WTC11 (cell line): ENCODE measurements around the gene GALNT9. TPM values are rescaled to one million over a fixed set of nuclear protein-coding genes. Genes with fewer than 3 reads are reported as not detected.
A peak's percentile ranks its signal among the peaks of the same experiment; 100 is the strongest.

Experiments used
- ATAC-seq: fragments of 200-7000 bp; cut with Tn5 transposase; 2 replicates; pipeline ENCODE4 v1.10.0; 2021; ENCODE audit warnings: mild to moderate bottlenecking, moderate library complexity
- CTCF ChIA-PET: fragments of 300-600 bp; sonication (Branson Sonifier 250); formaldehyde crosslinking; loops from one replicate; lab custom pipeline; 2021; ENCODE audit warnings: antibody characterized with exemption; lab: Charles Lee
- POLR2A ChIA-PET: fragments of 350-600 bp; sonication (Branson Sonifier 250); formaldehyde crosslinking; loops from one replicate; lab custom pipeline; 2021; ENCODE audit warnings: antibody characterized with exemption; lab: Charles Lee
- DNase-seq: peaks from one replicate; pipeline ENCODE4 v3.0.0; 2021; ENCODE audit warnings: low spot score
- H3K27ac Mint-ChIP-seq: 2 replicates; pipeline ENCODE4 v1.8.0; 2021; ENCODE audit warnings: mixed read lengths
- H3K27me3 Mint-ChIP-seq: 2 replicates; pipeline ENCODE4 v1.8.0; 2021; ENCODE audit warnings: low read depth, mild to moderate bottlenecking, moderate library complexity, mixed read lengths
- H3K36me3 Mint-ChIP-seq: 2 replicates; pipeline ENCODE4 v1.8.0; 2021; ENCODE audit warnings: mixed read lengths
- H3K4me1 Mint-ChIP-seq: 2 replicates; pipeline ENCODE4 v1.8.0; 2022; ENCODE audit warnings: mixed read lengths
- H3K4me3 Mint-ChIP-seq: 2 replicates; pipeline ENCODE4 v1.8.0; 2021; ENCODE audit warnings: mild to moderate bottlenecking, moderate library complexity, mixed read lengths
- H3K9me3 Mint-ChIP-seq: 2 replicates; pipeline ENCODE4 v1.8.0; 2021; ENCODE audit warnings: mixed read lengths
- ELF4 ChIP-seq: sonication (generic); formaldehyde crosslinking; IDR thresholded peaks from 2 replicates; pipeline ENCODE4 v1.8.1; 2022; ENCODE audit warnings: low read depth, mild to moderate bottlenecking, moderate library complexity, missing genetic modification reagents
- FOXJ3 ChIP-seq: sonication (generic); formaldehyde crosslinking; IDR thresholded peaks from 2 replicates; pipeline ENCODE4 v1.9.0; 2021; ENCODE audit warnings: missing genetic modification reagents, mild to moderate bottlenecking, borderline replicate concordance
- JAZF1 ChIP-seq: fragments of 250-450 bp; sonication (Bioruptor Pico); IDR thresholded peaks from 2 replicates; pipeline ENCODE4 v1.9.0; 2021; ENCODE audit warnings: moderate library complexity, mild to moderate bottlenecking, inconsistent platforms
- MYBL2 ChIP-seq: sonication (generic); formaldehyde crosslinking; IDR thresholded peaks from 2 replicates; pipeline ENCODE4 v1.8.1; 2023; ENCODE audit warnings: mild to moderate bottlenecking, moderate library complexity, missing genetic modification reagents
- NFATC4 ChIP-seq: fragments of 250-450 bp; sonication (Bioruptor Pico); IDR thresholded peaks from 2 replicates; pipeline ENCODE4 v1.9.0; 2021; ENCODE audit warnings: mild to moderate bottlenecking
- NFE2L1 ChIP-seq: sonication (generic); formaldehyde crosslinking; IDR thresholded peaks from 2 replicates; pipeline ENCODE4 v1.8.1; 2023; ENCODE audit warnings: missing genetic modification reagents
- NR3C1 ChIP-seq: sonication (generic); formaldehyde crosslinking; conservative IDR thresholded peaks from 2 replicates; pipeline ENCODE4 v1.8.1; 2023; ENCODE audit warnings: low read depth, mild to moderate bottlenecking, missing genetic modification reagents
- PREB ChIP-seq: sonication (generic); formaldehyde crosslinking; IDR thresholded peaks from 2 replicates; pipeline ENCODE4 v1.8.1; 2022; ENCODE audit warnings: mild to moderate bottlenecking, missing genetic modification reagents, moderate library complexity, borderline replicate concordance
- TEAD1 ChIP-seq: sonication (generic); formaldehyde crosslinking; IDR thresholded peaks from 2 replicates; pipeline ENCODE4 v1.8.0; 2022; ENCODE audit warnings: mild to moderate bottlenecking, missing genetic modification reagents
- ZBTB43 ChIP-seq: sonication (generic); formaldehyde crosslinking; IDR thresholded peaks from 2 replicates; pipeline ENCODE4 v1.8.1; 2023; ENCODE audit warnings: mild to moderate bottlenecking, missing genetic modification reagents
- ZNF263 ChIP-seq: sonication (generic); formaldehyde crosslinking; IDR thresholded peaks from 2 replicates; pipeline ENCODE4 v1.8.1; 2022; ENCODE audit warnings: low read depth, mild to moderate bottlenecking, moderate library complexity, missing genetic modification reagents
- ZNF423 ChIP-seq: fragments of 250-450 bp; sonication (Bioruptor Pico); IDR thresholded peaks from 2 replicates; pipeline ENCODE4 v2.1.2; 2022; ENCODE audit warnings: mild to moderate bottlenecking, moderate library complexity
- ZNF512 ChIP-seq: sonication (generic); formaldehyde crosslinking; IDR thresholded peaks from 2 replicates; pipeline ENCODE4 v1.8.1; 2022; ENCODE audit warnings: missing genetic modification reagents, borderline replicate concordance
- total RNA-seq: library from RNA; stranded (reverse); gene quantifications from 3 replicates; pipeline ENCODE4 v1.2.3, GENCODE V29; 2021
- TF ChIP-seq, protein P1 (sequence below): fragments of 250-450 bp; sonication (Bioruptor Pico); conservative IDR thresholded peaks from 2 replicates; pipeline ENCODE4 v1.9.0; 2021; ENCODE audit warnings: mild to moderate bottlenecking

GALNT9 gene
- total RNA-seq, 1 experiment from 2014 or later = 0.90 TPM

- peak; percentile 67; the same call in 1 of the 2 replicates for TF ChIP-seq ZBTB43 (CRISPR knock-in tag)
- peak; percentile 9; the same call in 1 of the 2 replicates for TF ChIP-seq NFE2L1 (CRISPR knock-in tag)
- TF ChIP-seq ZNF263 (CRISPR knock-in tag) = no peak
- TF ChIP-seq ZNF423 (CRISPR knock-in tag) = peak; percentile 69; the same call in 1 of the 2 replicates
Measured at GRCh38 chr12:132342251-132343227, 13.2 kb upstream of the GALNT9 start (continued).

DNA sequence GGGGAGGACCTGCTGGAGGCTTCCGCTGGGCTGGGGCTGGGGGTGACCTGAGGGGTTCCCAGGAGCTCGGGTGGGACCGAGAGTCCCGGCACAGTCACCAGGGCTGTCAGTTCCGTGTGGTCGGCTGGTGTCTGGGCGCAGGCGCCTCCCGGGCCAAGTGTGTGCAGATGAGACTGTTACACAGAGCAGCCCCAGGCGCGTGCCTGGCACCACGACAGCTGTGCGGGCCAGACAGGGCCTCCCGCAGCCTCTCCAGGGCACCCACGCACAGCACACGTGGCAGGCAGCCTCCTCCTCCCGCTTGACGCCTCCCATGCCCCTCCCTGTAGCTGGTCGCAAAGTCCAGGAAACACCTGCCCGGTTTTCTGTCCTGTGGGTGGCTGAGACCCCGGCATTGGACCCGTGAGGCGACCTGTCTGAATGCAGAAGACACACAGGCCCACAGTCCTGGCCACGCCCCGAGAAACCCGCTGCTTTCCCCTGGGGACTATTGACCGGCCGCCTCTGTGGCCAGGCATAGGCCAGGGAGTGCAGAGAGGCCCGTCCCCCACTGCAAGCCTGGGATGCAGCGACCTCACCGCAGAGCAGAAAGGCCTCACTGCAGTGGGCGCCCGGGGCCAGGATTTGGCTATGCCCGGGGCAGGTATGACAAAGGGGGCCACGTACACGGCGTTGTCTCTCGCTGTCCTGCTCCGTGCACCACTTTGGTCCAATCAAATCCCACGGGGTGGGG is 12.1 kb upstream of the GALNT9 start:
- Mint-ChIP-seq H3K9me3 (peaks cover 6% of the 10 kb centered on the region; the same call in 1 of the 2 replicates), H3K4me1 (no peaks in the 10 kb centered on the region), H3K36me3 (no peaks in the 10 kb centered on the region), H3K27ac (no peak overlapping the region), H3K27me3 (peaks cover 44% of the 10 kb centered on the region), H3K4me3 (no peak overlapping the region)
- ATAC-seq (no peak), DNase-seq (no peak)
- POLR2A ChIA-PET = no interaction called here
- CTCF ChIA-PET = interaction anchor here (0.7 to 2.6 kb wide), 21 partner anchors 10 to 188 kb away, joined by 3 to 26 read pairs (median 5); partner anchors contain the start of gene GALNT9
- TF ChIP-seq PREB (CRISPR knock-in tag) (no peak), ELF4 (CRISPR knock-in tag) (no peak)
- TF ChIP-seq, all 79 proteins: peak for 0

DNA sequence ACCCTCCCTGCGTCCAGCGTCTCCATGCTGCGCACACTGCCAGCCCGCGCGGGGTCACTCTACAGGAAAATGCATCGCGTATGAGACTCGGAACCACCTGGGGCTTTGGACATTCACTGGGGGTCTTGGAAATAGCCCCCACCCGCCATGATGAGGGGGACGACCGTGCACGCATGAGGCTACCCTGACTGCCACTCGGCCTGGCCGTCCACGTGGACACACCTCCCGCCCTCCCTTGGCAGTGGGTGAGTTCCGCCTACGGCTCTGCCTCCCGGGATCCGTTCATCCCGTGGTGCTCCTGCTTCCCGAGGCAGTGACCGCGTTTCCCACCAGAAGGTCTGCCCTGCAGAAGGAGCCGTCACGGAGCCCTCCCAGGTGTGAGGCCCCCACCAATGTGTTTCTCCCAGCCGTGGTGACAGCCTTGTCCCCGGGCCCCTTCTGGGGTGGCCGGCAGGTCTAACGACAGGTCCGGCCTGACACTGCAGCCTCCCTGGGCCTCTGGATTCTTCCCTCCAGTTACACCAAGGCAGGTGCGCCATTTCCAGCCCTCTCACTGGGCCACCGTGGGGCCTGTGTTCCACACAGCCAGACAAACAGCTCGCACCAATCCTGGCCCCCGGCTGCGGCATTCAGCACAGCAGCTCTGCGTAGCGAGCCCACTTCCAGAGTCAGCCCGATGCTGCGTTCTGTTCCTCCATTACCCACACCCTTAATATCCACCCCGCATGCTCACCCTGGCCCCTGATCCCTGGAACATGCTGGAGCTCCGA is 11.1 kb upstream of the GALNT9 start:
- no peaks in the 10 kb centered on the region for H3K4me1 Mint-ChIP-seq
- H3K27me3 Mint-ChIP-seq = peaks cover 49% of the 10 kb centered on the region
- CTCF ChIA-PET = interaction anchor here (1.1 to 2.6 kb wide), 3 partner anchors 12 to 73 kb away, joined by 3 to 26 read pairs (median 5); partner anchors contain the start of gene GALNT9
- no peak for TF ChIP-seq JAZF1
- TF ChIP-seq MYBL2 (CRISPR knock-in tag) = no peak
- TF ChIP-seq TEAD1 (CRISPR knock-in tag) = no peak
- no peak for TF ChIP-seq NFATC4 (CRISPR knock-in tag)
- no peak for TF ChIP-seq ELF4 (CRISPR knock-in tag)
- peaks cover 8% of the 10 kb centered on the region for H3K9me3 Mint-ChIP-seq
- POLR2A ChIA-PET = no interaction called here
- H3K36me3 Mint-ChIP-seq = no peaks in the 10 kb centered on the region
- no peak overlapping the region for H3K27ac Mint-ChIP-seq
- no peak for DNase-seq
- no peak overlapping the region for H3K4me3 Mint-ChIP-seq
- no peak for ATAC-seq

- H3K27me3 Mint-ChIP-seq = peaks cover 55% of the 10 kb centered on the region
- no peak overlapping the region for H3K27ac Mint-ChIP-seq
- CTCF ChIA-PET = interaction anchor here (0.8 kb wide), 1 partner anchor 21 kb away, joined by 3 read pairs; no protein-coding TSS in a partner anchor
- H3K36me3 Mint-ChIP-seq = no peaks in the 10 kb centered on the region
- H3K4me1 Mint-ChIP-seq = no peaks in the 10 kb centered on the region
- H3K9me3 Mint-ChIP-seq = peaks cover 10% of the 10 kb centered on the region
- no peak for TF ChIP-seq ZNF512 (CRISPR knock-in tag)
- no peak for TF ChIP-seq NR3C1 (CRISPR knock-in tag)
- TF ChIP-seq JAZF1 = no peak
- TF ChIP-seq ELF4 (CRISPR knock-in tag) = no peak
- TF ChIP-seq, protein P1, sequence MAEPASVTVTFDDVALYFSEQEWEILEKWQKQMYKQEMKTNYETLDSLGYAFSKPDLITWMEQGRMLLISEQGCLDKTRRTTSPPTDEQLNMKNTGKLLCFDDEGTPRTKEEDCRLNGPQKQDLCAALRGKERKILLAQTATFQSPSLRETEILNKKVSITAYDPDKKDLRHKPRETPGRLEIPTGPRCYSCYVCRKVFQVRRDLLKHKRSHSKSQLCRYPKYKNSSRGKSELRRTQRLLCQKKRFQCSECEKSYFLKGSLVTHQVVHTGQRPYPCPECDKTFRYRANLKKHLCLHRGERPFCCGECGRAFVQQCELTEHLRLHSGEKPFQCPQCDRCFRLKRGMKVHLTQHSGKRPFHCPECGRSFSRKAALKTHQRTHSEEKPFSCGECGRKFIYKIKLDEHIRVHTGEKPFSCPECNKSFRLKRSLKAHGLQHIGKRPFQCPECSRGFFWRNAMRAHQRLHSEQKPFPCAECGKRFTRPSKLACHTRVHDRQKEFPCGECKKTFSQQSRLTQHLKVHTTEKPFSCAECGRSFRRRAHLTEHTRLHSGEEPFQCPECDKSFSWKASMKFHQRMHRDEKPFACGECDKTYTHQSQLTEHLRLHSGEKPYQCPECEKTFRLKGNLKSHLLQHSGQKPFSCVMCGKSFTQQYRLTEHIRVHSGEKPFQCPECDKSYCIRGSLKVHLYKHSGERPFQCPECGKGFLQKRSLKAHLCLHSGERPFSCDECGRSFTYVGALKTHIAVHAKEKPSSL (CRISPR knock-in tag) = no peak
- TF ChIP-seq FOXJ3 (CRISPR knock-in tag) = no peak
- ATAC-seq = no peak
- H3K4me3 Mint-ChIP-seq = no peak overlapping the region
- DNase-seq = no peak
- POLR2A ChIA-PET = no interaction called here
Measured at GRCh38 chr12:132339856-132340255, 10.5 kb upstream of the GALNT9 start.
